Measurements from ENCODE around the gene RNF220. TPM values are rescaled to one million over a fixed set of nuclear protein-coding genes. Genes with fewer than 3 reads are reported as not detected.
A peak's percentile ranks its signal among the peaks of the same experiment; 100 is the strongest.
"Not testable (repeated sequence)": the region's sequence is repeated elsewhere in the genome, so short reads cannot be mapped to it uniquely, and the experiment has no call there.

The RNF220 gene
- total RNA-seq, 1 donor from 2014 or later, result 62.6 TPM

DNA sequence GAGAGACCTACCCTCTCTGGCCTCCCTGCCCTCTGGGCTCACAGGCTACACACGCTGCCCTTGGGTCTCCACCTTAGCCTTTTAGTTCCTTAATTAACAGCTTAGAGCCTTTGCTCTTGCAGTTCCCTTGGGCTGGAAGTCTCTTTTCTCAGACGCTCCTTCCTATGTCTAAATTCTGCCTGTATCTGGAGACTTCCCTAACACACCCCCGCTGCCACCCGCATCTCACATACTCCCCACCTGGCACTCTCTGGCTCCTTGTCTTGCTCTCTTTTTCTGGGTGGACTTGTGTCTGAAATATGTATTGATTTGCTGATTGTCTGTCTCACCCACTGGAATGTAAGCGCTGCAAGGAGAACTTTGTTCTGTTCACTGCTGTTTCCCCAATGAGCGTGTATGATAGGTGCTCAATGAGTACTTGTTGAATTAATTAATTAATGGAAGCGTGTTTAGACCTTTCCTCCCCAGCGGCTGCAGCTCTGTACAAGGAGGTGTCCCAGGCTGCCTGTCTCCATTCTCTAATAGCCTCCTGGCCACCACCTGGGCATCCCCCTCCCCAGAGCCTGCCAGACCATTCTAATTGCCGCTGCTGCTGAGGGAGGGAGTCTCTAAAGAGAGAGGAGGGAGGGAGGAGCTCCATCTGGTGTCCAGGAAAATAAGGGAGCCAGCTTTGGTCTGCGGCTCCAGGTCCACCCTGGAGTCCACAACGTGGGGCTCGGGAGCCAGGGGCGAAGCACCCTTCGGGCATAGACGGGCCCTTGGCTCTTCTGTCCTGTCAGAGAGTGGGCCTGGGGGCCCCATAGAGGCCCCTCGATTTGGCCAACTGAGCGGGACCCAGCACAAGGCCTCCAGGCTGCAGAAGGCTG, 95.4 kb downstream of the RNF220 start:
- no peak overlapping the region for H3K27ac ChIP-seq (replicated peaks)
- intact Hi-C loops (cut with micrococcal nuclease), result no loop called here
- peaks cover 6% of the 10 kb centered on the region for H3K27me3 ChIP-seq (ENCODE audit: low read depth)
- no peaks in the 10 kb centered on the region for H3K36me3 ChIP-seq
- TF ChIP-seq, protein P1, sequence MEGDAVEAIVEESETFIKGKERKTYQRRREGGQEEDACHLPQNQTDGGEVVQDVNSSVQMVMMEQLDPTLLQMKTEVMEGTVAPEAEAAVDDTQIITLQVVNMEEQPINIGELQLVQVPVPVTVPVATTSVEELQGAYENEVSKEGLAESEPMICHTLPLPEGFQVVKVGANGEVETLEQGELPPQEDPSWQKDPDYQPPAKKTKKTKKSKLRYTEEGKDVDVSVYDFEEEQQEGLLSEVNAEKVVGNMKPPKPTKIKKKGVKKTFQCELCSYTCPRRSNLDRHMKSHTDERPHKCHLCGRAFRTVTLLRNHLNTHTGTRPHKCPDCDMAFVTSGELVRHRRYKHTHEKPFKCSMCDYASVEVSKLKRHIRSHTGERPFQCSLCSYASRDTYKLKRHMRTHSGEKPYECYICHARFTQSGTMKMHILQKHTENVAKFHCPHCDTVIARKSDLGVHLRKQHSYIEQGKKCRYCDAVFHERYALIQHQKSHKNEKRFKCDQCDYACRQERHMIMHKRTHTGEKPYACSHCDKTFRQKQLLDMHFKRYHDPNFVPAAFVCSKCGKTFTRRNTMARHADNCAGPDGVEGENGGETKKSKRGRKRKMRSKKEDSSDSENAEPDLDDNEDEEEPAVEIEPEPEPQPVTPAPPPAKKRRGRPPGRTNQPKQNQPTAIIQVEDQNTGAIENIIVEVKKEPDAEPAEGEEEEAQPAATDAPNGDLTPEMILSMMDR (IDR thresholded peaks at IDR 0.05; ENCODE audit: borderline replicate concordance), result peak; percentile 65
- H3K4me1 ChIP-seq, result peaks cover 53% of the 10 kb centered on the region
- DNase-seq, result no peak
- H3K4me3 ChIP-seq, result peak overlapping the region; percentile 40
- no peaks in the 10 kb centered on the region for H3K9me3 ChIP-seq (replicated peaks)

DNA sequence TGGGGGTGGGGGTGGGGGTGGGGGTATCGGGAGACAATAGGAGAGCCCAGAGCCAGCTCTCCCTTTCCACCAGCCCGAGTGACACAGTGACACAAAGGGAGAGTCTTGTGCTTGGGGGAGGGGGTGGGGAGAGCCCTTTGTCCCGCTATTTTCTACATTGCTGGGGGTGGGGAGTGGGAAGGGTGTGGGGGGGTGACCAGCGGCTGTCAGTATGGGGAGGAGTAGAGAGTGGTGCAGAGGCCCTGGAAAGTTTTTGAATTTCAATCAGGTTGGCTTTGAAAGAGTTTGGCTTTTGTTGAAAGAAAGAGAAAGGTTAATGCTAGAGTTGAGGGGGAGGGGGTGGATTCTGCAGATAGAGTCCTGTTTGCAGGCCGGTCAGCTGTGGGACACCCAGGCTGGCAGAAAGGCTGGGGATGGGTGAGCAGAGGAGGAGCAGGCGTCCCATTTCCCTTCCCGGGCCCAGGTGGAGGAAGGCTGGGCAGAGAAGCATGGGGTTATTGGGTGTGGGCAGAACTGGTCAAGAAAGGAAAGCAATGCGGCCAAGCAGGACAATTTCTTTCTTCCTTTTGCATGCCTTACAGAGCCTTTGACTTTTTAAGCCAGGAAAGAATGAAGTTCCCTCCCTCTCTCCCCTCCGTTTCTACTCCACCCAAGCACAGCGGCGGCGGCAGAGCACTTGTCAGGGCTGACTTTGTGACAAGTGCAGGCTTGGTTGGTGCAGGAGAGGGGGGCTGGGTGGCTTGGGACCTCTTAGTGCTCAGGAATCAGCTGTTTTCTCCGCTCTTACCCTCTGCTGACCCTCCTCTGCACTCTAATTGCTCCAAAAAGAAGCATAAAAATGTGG, 96.2 kb downstream of the RNF220 start:
- Histone ChIP-seq H3K9me3 (replicated peaks) (no peaks in the 10 kb centered on the region), H3K4me3 (peak overlapping the region; percentile 40), H3K4me1 (peaks cover 48% of the 10 kb centered on the region), H3K27me3 (ENCODE audit: low read depth) (peaks cover 6% of the 10 kb centered on the region), H3K36me3 (no peaks in the 10 kb centered on the region), H3K27ac (replicated peaks) (peak overlapping the region; percentile 55)
- TF ChIP-seq, protein P1 (IDR thresholded peaks at IDR 0.05; ENCODE audit: borderline replicate concordance), result no peak
- DNase-seq, result no peak
- intact Hi-C loops (cut with micrococcal nuclease), result no loop called here

DNA sequence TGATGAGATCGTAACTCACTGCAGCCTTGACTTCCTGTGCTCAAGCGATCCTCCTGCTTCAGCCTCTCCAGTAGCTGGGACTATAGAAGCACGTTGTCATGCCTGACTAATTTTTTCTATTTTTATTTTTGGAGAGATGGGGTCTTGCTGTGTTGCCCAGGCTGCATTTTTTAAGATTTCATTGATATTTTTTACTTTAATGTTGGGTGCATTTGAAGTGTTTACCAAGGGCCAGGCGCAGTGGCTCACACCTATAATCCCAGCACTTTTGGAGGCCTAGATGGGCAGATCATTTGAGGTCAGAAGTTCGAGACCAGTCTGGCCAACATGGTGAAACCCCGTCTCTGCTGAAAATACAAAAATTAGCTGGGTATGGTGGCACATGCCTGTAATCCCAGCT, 97.8 kb downstream of the RNF220 start:
- H3K27ac ChIP-seq (replicated peaks); H3K9me3 ChIP-seq (replicated peaks); DNase-seq; intact Hi-C loops (cut with micrococcal nuclease); H3K27me3 ChIP-seq (ENCODE audit: low read depth); H3K4me3 ChIP-seq; H3K36me3 ChIP-seq: not testable (repeated sequence)
- H3K4me1 ChIP-seq, result peaks cover 32% of the 10 kb centered on the region

DNA sequence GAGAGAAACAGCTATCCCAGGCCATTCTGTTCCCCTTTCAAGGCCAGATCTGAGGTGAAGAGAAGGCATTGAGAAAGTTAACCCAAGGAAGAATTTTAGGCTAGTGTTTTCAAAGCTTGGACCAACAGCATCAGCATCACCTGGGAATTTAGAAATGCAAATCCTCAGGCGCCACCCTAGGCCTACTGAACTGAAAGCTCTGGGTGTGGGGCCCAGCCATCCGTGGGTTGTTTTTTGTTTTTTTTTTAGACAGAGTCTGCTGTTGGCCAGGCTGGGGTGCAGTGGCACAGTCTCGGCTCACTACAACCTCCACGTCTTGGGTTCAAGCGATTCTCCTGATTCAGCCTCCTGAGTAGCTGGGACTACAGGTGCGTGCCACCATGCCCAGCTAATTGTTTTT, 98.6 kb downstream of the RNF220 start:
- intact Hi-C loops (cut with micrococcal nuclease), result no loop called here
- Histone ChIP-seq H3K36me3 (no peaks in the 10 kb centered on the region), H3K4me1 (peaks cover 27% of the 10 kb centered on the region), H3K27me3 (ENCODE audit: low read depth) (peaks cover 13% of the 10 kb centered on the region), H3K4me3 (no peak overlapping the region), H3K27ac (replicated peaks) (no peak overlapping the region), H3K9me3 (replicated peaks) (no peaks in the 10 kb centered on the region)
- TF ChIP-seq, protein P1 (IDR thresholded peaks at IDR 0.05; ENCODE audit: borderline replicate concordance), result no peak
- DNase-seq, result no peak

DNA sequence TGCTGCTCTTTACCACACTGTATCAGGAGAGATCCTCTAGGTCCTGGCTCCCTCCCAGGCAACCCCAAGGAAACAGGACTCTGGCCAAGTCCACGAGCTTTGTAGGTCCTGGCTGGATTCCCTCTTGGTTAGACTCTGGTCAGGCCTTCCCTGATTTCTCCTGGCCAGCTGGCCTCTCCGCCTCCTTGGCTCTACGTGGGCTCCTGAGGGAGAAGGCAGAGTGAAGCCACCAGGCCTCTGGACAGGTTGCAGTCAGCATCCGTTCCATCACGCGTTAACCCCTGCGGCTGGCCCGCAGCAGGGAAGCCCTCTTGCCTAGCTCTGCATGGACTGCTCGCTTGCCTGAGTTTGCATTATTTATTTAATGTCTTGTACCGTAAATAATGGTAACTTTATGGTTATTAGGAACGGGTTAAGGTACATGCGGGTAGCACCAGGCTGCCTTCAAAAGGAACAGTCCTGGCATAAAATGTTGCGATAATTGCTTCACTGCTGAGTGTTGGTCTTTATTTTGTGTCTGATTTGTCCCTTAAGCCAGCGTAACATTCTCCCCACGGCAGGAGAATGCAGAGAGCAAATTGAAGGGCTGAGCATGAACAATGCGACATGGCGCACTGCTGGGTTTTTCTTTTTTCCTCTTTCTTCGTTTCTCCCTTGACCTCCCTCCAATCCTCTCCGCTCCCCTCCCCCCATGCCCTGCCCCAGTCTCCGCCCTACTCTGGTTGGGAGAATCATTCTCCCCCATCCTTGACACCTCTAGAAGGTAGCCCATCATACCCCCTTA, 100.3 kb downstream of the RNF220 start:
- Histone ChIP-seq H3K4me1 (peaks cover 22% of the 10 kb centered on the region), H3K9me3 (replicated peaks) (no peaks in the 10 kb centered on the region), H3K27ac (replicated peaks) (no peak overlapping the region), H3K27me3 (ENCODE audit: low read depth) (peaks cover 25% of the 10 kb centered on the region), H3K36me3 (no peaks in the 10 kb centered on the region), H3K4me3 (no peak overlapping the region)
- intact Hi-C loops (cut with micrococcal nuclease), result no loop called here
- TF ChIP-seq, protein P1 (IDR thresholded peaks at IDR 0.05; ENCODE audit: borderline replicate concordance), result no peak
- DNase-seq, result peak; percentile 40

Data from left ventricle myocardium inferior (tissue), 1 donor.